Measurements from ENCODE around the gene TEAD1. TPM values are rescaled to one million over a fixed set of nuclear protein-coding genes. Genes with fewer than 3 reads are reported as not detected.

Gene TEAD1
- polyA plus RNA-seq, 1 donor from 2014 or later: 12.2 TPM

GRCh38 chr11:12853325-12853651, 179.1 kb downstream of the TEAD1 start:
- Histone ChIP-seq H3K9me3 (ENCODE audit: low read length) (no peaks in the 10 kb centered on the region), H3F3A (ENCODE audit: insufficient read depth, low read length, poor library complexity, severe bottlenecking) (no peaks in the 10 kb centered on the region), H3K27ac (ENCODE audit: low read length) (no peak overlapping the region), H3K36me3 (ENCODE audit: insufficient read depth, low read length) (no peaks in the 10 kb centered on the region), H4K20me1 (ENCODE audit: insufficient read depth) (no peaks in the 10 kb centered on the region), H3K79me2 (replicated peaks; ENCODE audit: insufficient read depth, low read length) (peaks cover 24% of the 10 kb centered on the region), H3K27me3 (ENCODE audit: insufficient read depth, low read depth, low read length) (no peaks in the 10 kb centered on the region), H3K9ac (ENCODE audit: low read length) (no peak overlapping the region), H3K4me3 (ENCODE audit: low read length) (no peak overlapping the region), H3K4me2 (ENCODE audit: low read length) (no peak overlapping the region), H2AFZ (ENCODE audit: low read depth, low read length) (no peak overlapping the region), H3K9me2 (ENCODE audit: insufficient read depth, low read length) (no peaks in the 10 kb centered on the region)
- TF ChIP-seq CTCF (IDR thresholded peaks at IDR 0.05; ENCODE audit: poor library complexity, severe bottlenecking) (no peak), TAF1 (IDR thresholded peaks at IDR 0.05; ENCODE audit: low read depth) (no peak), EP300 (conservative IDR thresholded peaks at IDR 0.05; ENCODE audit: poor library complexity, severe bottlenecking) (no peak), REST (IDR thresholded peaks at IDR 0.05; ENCODE audit: borderline replicate concordance) (no peak), EZH2 (IDR thresholded peaks at IDR 0.05; ENCODE audit: borderline replicate concordance, insufficient read depth, low read length, poor library complexity, severe bottlenecking) (no peak), SMC3 (conservative IDR thresholded peaks at IDR 0.05; ENCODE audit: poor library complexity) (no peak), RAD21 (conservative IDR thresholded peaks at IDR 0.05) (no peak), MXI1 (conservative IDR thresholded peaks at IDR 0.05; ENCODE audit: poor library complexity, severe bottlenecking) (no peak), POLR2AphosphoS5 (IDR thresholded peaks at IDR 0.05) (no peak)

GRCh38 chr11:12853652-12854296, 179.6 kb downstream of the TEAD1 start:
- H3F3A ChIP-seq (ENCODE audit: insufficient read depth, low read length, poor library complexity, severe bottlenecking): no peaks in the 10 kb centered on the region
- no peak overlapping the region for H3K4me3 ChIP-seq (ENCODE audit: low read length)
- H3K4me2 ChIP-seq (ENCODE audit: low read length): no peak overlapping the region
- peaks cover 24% of the 10 kb centered on the region for H3K79me2 ChIP-seq (replicated peaks; ENCODE audit: insufficient read depth, low read length)
- TF ChIP-seq REST (IDR thresholded peaks at IDR 0.05; ENCODE audit: borderline replicate concordance): no peak
- TF ChIP-seq CTCF (IDR thresholded peaks at IDR 0.05; ENCODE audit: poor library complexity, severe bottlenecking): no peak
- TF ChIP-seq EZH2 (IDR thresholded peaks at IDR 0.05; ENCODE audit: borderline replicate concordance, insufficient read depth, low read length, poor library complexity, severe bottlenecking): no peak
- TF ChIP-seq EP300 (conservative IDR thresholded peaks at IDR 0.05; ENCODE audit: poor library complexity, severe bottlenecking): no peak
- no peak for TF ChIP-seq TAF1 (IDR thresholded peaks at IDR 0.05; ENCODE audit: low read depth)
- no peak for TF ChIP-seq SMC3 (conservative IDR thresholded peaks at IDR 0.05; ENCODE audit: poor library complexity)
- no peak for TF ChIP-seq MXI1 (conservative IDR thresholded peaks at IDR 0.05; ENCODE audit: poor library complexity, severe bottlenecking)
- TF ChIP-seq RAD21 (conservative IDR thresholded peaks at IDR 0.05): no peak
- H2AFZ ChIP-seq (ENCODE audit: low read depth, low read length): no peak overlapping the region
- H3K9me2 ChIP-seq (ENCODE audit: insufficient read depth, low read length): no peaks in the 10 kb centered on the region
- H3K9me3 ChIP-seq (ENCODE audit: low read length): no peaks in the 10 kb centered on the region
- H3K27me3 ChIP-seq (ENCODE audit: insufficient read depth, low read depth, low read length): no peaks in the 10 kb centered on the region
- H3K27ac ChIP-seq (ENCODE audit: low read length): no peak overlapping the region
- H3K9ac ChIP-seq (ENCODE audit: low read length): no peak overlapping the region
- no peaks in the 10 kb centered on the region for H4K20me1 ChIP-seq (ENCODE audit: insufficient read depth)
- no peaks in the 10 kb centered on the region for H3K36me3 ChIP-seq (ENCODE audit: insufficient read depth, low read length)

Data from neural cell (in vitro differentiated cells).